Activated T-helper 1 cell treated with anti-CD3 and anti-CD28 coated beads, Interleukin-12 subunit alpha, Interleukin-12 subunit beta, Interleukin-2, Interleukin-4 antibody, amounts not matched to agents 30 ng/mL and 10 ng/mL and 1 ng/mL, durations not matched to agents 14 hours and 24 hours and 36 hours (primary cell): ENCODE results near the gene WDTC1. TPM values are rescaled to one million over a fixed set of nuclear protein-coding genes. Genes with fewer than 3 reads are reported as not detected.
"Not testable (repeated sequence)": the region's sequence is repeated elsewhere in the genome, so short reads cannot be mapped to it uniquely, and the experiment has no call there.

Experiments used
- DNase-seq: peaks from one replicate; pipeline ENCODE4 v3.0.0; 2021; ENCODE audit warnings: low spot score
- H3K27ac Mint-ChIP-seq: one replicate; pipeline ENCODE4 v1.8.0; 2021; ENCODE audit warnings: mild to moderate bottlenecking, mixed read lengths
- H3K27me3 Mint-ChIP-seq: one replicate; pipeline ENCODE4 v1.8.0; 2022; ENCODE audit warnings: mild to moderate bottlenecking, moderate library complexity, mixed read lengths; ENCODE audit not compliant: insufficient read depth
- H3K36me3 Mint-ChIP-seq: one replicate; pipeline ENCODE4 v1.8.0; 2021; ENCODE audit warnings: low read depth, mixed read lengths
- H3K4me1 Mint-ChIP-seq: one replicate; pipeline ENCODE4 v1.8.0; 2021; ENCODE audit warnings: low read depth, mixed read lengths
- H3K4me3 Mint-ChIP-seq: one replicate; pipeline ENCODE4 v1.8.0; 2021; ENCODE audit warnings: mild to moderate bottlenecking, moderate library complexity, mixed read lengths
- H3K9me3 Mint-ChIP-seq: one replicate; pipeline ENCODE4 v1.8.0; 2021; ENCODE audit warnings: mixed read lengths
- intact Hi-C: fragments of 100-400 bp; cut with micrococcal nuclease; formaldehyde crosslinking; loops from one replicate; pipeline ENCODE4 v1.15.1; 2024
- total RNA-seq: library from RNA; stranded (reverse); gene quantifications from 2 replicates; pipeline ENCODE4 v1.2.3, GENCODE V29; 2022

The WDTC1 gene
- total RNA-seq, 1 donor from 2014 or later: 20.1 TPM

DNA sequence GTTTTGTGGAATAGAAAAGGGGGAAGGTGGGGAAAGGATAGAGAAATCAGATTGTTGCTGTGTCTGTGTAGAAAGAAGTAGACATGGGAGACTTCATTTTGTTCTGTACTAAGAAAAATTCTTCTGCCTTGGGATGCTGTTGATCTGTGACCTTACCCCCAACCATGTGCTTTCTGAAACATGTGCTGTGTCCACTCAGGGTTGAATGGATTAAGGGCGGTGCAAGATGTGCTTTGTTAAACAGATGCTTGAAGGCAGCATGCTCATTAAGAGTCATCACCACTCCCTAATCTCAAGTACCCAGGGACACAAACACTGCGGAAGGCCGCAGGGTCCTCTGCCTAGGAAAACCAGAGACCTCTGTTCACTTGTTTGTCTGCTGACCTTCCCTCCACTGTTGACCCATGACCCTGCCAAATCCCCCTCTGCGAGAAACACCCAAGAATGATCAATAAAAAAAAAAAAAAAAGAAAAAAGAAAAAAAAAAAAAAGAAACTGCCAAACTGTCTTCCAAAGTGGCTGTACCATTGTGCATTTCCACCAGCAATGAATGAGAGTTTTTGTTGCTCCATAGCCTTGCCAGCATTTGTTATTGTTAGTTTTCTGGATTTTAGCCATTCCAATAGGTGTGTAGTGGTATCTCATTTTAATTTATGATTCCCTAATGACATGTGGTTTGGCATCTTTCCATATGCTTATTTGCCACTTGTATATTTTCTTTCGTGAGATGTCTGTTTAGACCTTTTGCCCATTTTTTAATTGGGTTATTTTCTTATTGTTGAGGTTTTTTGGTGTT lies 13.5 kb upstream of the WDTC1 start:
- intact Hi-C loops, H3K36me3 Mint-ChIP-seq, DNase-seq, H3K4me1 Mint-ChIP-seq, H3K4me3 Mint-ChIP-seq, H3K9me3 Mint-ChIP-seq, H3K27ac Mint-ChIP-seq, H3K27me3 Mint-ChIP-seq: not testable (repeated sequence)

DNA sequence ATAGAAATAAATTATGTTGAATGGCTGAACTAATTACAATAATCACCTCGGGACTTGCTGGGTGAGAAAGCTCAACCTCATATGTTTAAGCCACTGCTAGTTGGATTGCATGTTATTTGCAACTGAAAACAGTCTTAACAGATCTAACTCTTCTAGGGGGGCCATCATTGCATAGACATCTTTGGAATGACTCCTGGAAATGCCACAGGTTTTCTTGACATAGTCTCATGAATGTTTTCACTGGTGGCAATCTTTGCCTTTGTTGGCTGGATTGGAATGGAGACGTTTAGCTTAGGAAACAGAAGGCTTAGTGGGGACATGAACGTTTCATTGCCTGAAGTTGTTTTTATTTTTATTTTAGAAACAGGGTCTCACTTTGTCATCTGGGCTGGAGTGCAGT lies 8.8 kb upstream of the WDTC1 start:
- Mint-ChIP-seq H3K9me3 (no peaks in the 10 kb centered on the region), H3K4me3 (no peak overlapping the region), H3K4me1 (no peaks in the 10 kb centered on the region), H3K27ac (no peak overlapping the region), H3K27me3 (no peaks in the 10 kb centered on the region), H3K36me3 (no peaks in the 10 kb centered on the region)
- DNase-seq: no peak
- intact Hi-C loops: no loop called here

DNA sequence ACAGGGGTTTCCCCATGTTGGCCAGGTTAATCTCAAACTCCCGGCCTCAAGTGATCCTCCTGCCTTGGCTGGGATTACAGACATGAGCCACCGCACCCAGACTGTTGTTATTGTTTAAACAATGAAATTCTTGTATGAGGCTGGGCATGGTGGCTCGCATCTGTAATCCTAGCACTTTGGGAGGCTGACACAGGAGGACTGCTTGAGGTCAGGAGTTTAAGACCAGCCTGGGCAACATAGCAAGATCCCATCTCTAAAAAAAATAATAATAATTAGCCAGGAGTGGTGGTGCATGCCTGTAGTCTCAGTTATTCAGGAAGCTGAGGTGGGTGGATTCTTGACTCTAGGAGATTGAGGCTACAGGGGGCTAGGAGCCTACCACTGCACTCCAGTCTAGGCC lies 6.7 kb upstream of the WDTC1 start:
- no peak for DNase-seq
- Mint-ChIP-seq H3K4me3 (no peak overlapping the region), H3K27me3 (no peaks in the 10 kb centered on the region), H3K4me1 (no peaks in the 10 kb centered on the region), H3K9me3 (no peaks in the 10 kb centered on the region), H3K27ac (no peak overlapping the region), H3K36me3 (no peaks in the 10 kb centered on the region)
- intact Hi-C loops: no loop called here

DNA sequence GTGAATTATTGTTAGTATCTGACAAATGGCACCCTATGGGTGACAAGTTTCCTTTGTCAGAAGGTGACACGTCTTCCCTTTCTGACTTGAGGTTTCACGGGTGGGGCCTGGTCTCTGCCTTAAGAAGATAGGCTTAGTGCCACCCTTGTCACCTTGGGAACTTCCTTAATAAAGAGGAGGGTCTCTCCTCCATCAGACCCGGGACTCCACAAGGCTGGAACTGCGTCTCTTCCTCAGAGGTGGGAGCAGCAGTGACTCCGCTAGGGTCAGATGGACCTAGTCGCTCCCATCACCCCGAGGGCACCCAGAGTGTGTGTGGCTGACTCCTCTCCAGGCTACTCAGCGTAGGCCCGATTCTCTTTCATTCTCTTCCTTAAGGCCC lies 774 bp upstream of the WDTC1 start:
- Mint-ChIP-seq H3K9me3 (no peaks in the 10 kb centered on the region), H3K27ac (peak overlapping the region; percentile 91), H3K36me3 (no peaks in the 10 kb centered on the region), H3K4me3 (peak overlapping the region; percentile 93), H3K4me1 (peaks cover 27% of the 10 kb centered on the region), H3K27me3 (no peaks in the 10 kb centered on the region)
- intact Hi-C loops: loop anchor here (1.0 to 10.0 kb wide), 10 partner anchors 19 to 1989 kb away; partner anchors contain the start of genes FAM76A, GPR3, NUDC and RSRP1
- peak; percentile 2 for DNase-seq

DNA sequence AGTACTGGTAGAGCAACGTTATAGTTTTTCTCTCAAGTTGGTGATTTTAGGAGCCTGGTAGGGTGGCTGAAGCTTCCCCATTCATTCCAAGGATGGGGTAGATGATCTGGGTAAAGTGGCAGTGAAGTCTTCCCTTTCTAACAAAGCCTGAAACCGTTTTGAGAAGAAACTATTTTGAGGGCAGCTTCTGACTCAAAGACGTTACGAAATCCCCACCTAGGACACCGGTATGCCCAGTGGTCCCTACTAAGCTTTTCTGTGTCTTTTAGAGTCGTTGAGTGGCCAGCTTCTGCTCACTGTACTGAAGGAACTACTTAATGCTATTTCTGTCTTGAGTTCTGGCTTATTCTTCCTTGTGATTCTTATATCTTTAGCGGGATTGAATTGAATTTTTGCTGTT lies 1.4 kb downstream of the WDTC1 start:
- intact Hi-C loops: loop anchor here (1.0 to 10.0 kb wide), 3 partner anchors 48 to 1991 kb away; partner anchors contain the start of genes FAM76A and RSRP1
- H3K27me3 Mint-ChIP-seq: no peaks in the 10 kb centered on the region
- no peaks in the 10 kb centered on the region for H3K36me3 Mint-ChIP-seq

DNA sequence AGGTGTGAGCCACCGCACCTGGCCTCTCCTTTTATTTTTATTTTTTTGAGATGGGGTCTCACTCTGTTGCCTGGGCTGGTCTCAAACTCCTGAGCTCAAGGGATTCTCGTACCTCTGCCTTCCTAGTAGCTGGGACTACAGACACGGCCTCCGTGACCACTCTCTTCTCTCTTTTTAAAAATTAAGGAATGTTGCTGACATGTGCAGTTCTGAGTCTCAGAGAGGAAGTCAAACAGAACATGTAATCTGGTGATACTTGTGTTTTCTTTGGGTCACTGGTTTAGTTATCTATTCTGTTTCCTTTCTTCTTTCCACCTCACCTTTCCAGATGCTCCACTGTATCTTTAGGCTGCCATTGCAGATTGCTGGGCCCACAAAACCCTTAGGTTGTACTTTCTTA lies 2.7 kb downstream of the WDTC1 start:
- Mint-ChIP-seq H3K4me3 (peak overlapping the region; percentile 1), H3K9me3 (no peaks in the 10 kb centered on the region), H3K27ac (no peak overlapping the region), H3K4me1 (peaks cover 27% of the 10 kb centered on the region), H3K27me3 (no peaks in the 10 kb centered on the region), H3K36me3 (no peaks in the 10 kb centered on the region)
- intact Hi-C loops: loop anchor here (10.0 kb wide), 2 partner anchors 488 to 1992 kb away; partner anchors contain the start of genes FAM76A and RSRP1
- DNase-seq: no peak

More for the DNA sequence above, 1.4 kb downstream of the WDTC1 start:
- peak overlapping the region; percentile 99 for H3K4me3 Mint-ChIP-seq
- DNase-seq: no peak
- H3K27ac Mint-ChIP-seq: peak overlapping the region; percentile 97
- peaks cover 27% of the 10 kb centered on the region for H3K4me1 Mint-ChIP-seq
- no peaks in the 10 kb centered on the region for H3K9me3 Mint-ChIP-seq

DNA sequence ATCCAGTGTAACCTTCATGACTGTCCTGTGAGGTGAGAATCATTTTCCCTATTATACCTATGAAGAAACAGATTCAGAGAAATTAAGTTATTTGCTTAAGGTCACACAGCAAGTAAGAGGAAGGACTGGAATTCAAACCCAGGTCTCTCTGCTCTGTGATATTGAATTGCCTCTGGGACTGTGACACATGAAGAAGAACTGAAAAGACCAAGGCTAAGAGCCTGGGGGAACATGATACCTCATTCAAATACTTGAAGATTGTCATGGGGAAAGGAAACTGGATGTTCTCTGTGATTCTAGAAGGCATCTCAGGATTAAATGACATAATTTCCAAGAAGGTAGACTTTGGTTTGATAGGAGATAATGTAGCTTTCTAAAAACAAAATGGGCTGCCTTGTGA lies 3.6 kb downstream of the WDTC1 start:
- intact Hi-C loops: loop anchor here (10.0 kb wide), 2 partner anchors 487 to 1993 kb away; partner anchors contain the start of genes FAM76A and RSRP1

DNA sequence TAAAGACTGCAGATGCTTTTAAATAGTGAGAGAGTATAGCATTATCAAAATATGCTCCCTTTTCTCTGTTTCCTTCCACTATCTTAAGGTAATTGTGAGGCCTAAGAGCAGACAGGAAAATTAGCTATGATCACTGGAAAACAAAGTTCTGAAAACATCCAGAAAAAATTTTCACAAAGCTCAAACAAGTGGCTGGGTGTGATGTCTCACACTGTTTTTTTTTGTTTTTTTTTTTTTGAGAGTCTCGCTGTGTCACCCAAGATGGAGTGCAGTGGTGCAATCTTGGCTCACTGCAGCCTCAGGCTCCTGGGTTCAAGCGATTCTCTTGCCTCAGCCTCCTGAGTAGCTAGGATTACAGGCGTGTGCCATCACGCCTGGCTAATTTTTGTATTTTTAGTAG lies 7.2 kb downstream of the WDTC1 start:
- no peak for DNase-seq
- peaks cover 4% of the 10 kb centered on the region for H3K4me1 Mint-ChIP-seq
- H3K4me3 Mint-ChIP-seq: no peak overlapping the region
- no peak overlapping the region for H3K27ac Mint-ChIP-seq
- no peaks in the 10 kb centered on the region for H3K9me3 Mint-ChIP-seq
- H3K27me3 Mint-ChIP-seq: no peaks in the 10 kb centered on the region
- H3K36me3 Mint-ChIP-seq: no peaks in the 10 kb centered on the region
- intact Hi-C loops: no loop called here

More for the DNA sequence above, 3.6 kb downstream of the WDTC1 start:
- DNase-seq: no peak
- Mint-ChIP-seq H3K4me3 (no peak overlapping the region), H3K36me3 (no peaks in the 10 kb centered on the region), H3K4me1 (peaks cover 27% of the 10 kb centered on the region), H3K27ac (no peak overlapping the region), H3K27me3 (no peaks in the 10 kb centered on the region), H3K9me3 (no peaks in the 10 kb centered on the region)

DNA sequence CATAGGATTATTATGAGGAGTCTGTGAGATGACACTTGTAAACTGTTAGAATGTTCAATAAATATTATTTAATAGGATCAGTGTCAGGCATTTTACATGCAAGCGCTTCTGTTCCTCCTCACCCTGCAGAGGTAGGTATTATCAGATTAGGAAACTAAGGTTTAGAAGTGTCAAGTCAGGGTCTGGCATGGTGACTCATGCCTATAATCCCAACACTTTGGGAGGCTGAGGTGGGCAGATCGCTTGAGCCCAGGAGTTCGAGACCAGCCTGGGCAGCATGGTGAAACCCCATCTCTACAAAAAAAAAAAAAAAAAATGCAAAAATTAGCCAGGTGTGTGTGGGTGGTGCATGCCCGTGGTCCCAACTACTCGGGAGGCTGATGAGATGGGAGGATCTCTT lies 9.2 kb downstream of the WDTC1 start:
- intact Hi-C loops, H3K9me3 Mint-ChIP-seq, DNase-seq, H3K4me3 Mint-ChIP-seq, H3K27me3 Mint-ChIP-seq, H3K27ac Mint-ChIP-seq, H3K4me1 Mint-ChIP-seq, H3K36me3 Mint-ChIP-seq: not testable (repeated sequence)

DNA sequence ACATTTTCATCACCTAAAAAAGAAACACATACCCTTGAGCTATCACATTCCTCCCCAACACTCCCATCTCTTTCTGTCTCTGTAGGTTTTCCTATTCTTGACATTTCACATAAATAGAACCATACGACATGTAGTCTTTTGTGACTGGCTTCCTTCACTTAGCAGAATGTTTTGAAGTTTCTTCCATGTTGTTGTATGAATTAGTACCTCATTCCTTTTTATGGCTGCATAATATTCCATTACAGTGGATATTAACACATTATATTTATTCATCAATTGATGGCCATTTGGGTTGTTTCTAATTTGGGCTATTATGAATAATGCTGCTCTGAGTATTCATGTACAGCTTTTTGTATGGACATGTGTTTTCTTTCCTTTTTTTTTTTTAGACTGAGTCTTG lies 11.8 kb downstream of the WDTC1 start:
- Mint-ChIP-seq H3K4me1 (no peaks in the 10 kb centered on the region), H3K27me3 (no peaks in the 10 kb centered on the region), H3K9me3 (no peaks in the 10 kb centered on the region), H3K36me3 (peaks cover 2% of the 10 kb centered on the region), H3K4me3 (no peak overlapping the region), H3K27ac (no peak overlapping the region)
- intact Hi-C loops: no loop called here
- no peak for DNase-seq

DNA sequence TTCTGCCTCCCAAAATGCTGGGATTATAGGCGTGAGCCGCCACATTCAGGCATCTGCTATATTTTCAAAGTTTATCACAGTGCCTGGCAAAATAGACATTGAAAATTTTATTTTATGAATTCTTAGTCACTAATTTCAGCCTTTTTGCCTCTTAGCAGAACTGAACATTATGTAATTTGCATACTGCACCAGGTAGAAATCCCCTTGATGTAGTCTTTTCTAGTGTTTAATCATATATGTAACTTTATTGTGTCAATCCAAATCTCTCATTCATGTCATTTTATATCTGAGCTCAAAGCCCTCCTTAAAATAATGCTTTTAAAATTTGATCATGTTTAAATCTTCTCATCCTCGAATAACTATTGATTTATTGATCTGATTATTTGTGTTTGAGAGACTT lies 19.2 kb downstream of the WDTC1 start:
- peaks cover 27% of the 10 kb centered on the region for H3K4me1 Mint-ChIP-seq
- peaks cover 5% of the 10 kb centered on the region for H3K36me3 Mint-ChIP-seq
- DNase-seq: no peak
- intact Hi-C loops: no loop called here
- H3K27ac Mint-ChIP-seq: peak overlapping the region; percentile 87
- peak overlapping the region; percentile 33 for H3K4me3 Mint-ChIP-seq
- no peaks in the 10 kb centered on the region for H3K9me3 Mint-ChIP-seq
- peaks cover 3% of the 10 kb centered on the region for H3K27me3 Mint-ChIP-seq

DNA sequence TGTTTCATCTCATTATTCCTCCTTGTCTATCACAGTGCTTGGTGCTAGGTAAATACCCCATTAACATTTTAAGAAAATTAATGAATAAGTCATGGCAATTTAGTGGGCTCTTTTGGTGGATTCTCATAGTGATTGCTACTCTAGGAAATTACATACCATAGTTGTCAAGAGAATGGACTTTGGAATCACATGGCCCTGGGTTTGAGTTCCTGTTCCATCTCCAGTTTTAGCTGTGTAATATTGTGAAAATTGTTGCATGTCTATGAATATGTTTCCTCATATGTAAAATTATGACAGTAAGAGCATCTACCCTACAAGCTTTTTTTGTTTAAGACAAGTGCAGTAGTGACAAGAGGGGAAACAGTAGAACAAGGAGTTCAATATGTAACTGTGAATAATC lies 20.7 kb downstream of the WDTC1 start:
- DNase-seq: no peak
- H3K4me1 Mint-ChIP-seq: peaks cover 30% of the 10 kb centered on the region

DNA sequence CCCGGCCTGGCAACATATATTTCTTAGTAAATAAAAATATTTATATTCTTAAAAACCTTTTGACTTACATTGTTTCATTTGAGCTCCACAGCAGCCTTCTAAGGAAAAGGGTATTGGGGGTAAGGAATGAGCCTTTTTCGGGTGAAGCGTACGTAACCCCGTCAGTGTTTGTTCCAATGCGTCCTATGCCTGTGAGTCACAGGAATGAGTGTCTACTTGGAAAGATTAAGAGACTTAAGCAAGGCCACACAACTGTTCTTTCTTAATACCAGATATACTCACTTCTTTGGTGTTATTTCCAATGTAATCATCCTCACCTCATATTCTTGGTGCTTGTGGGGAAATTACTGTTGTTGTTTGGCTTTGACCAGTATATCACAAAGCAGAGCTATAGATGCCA lies 22.7 kb downstream of the WDTC1 start:
- no peak overlapping the region for H3K27ac Mint-ChIP-seq
- intact Hi-C loops: no loop called here
- DNase-seq: no peak
- H3K4me1 Mint-ChIP-seq: peaks cover 30% of the 10 kb centered on the region
- H3K27me3 Mint-ChIP-seq: peaks cover 3% of the 10 kb centered on the region
- no peak overlapping the region for H3K4me3 Mint-ChIP-seq
- peaks cover 5% of the 10 kb centered on the region for H3K36me3 Mint-ChIP-seq
- no peaks in the 10 kb centered on the region for H3K9me3 Mint-ChIP-seq

More for the DNA sequence above, 20.7 kb downstream of the WDTC1 start:
- peaks cover 3% of the 10 kb centered on the region for H3K27me3 Mint-ChIP-seq
- no peak overlapping the region for H3K27ac Mint-ChIP-seq
- intact Hi-C loops: no loop called here
- no peaks in the 10 kb centered on the region for H3K9me3 Mint-ChIP-seq
- H3K4me3 Mint-ChIP-seq: no peak overlapping the region
- H3K36me3 Mint-ChIP-seq: peaks cover 5% of the 10 kb centered on the region
